Measurements from ENCODE around the gene PARP16.
A peak's percentile ranks its signal among the peaks of the same experiment; 100 is the strongest.

The PARP16 gene

DNA sequence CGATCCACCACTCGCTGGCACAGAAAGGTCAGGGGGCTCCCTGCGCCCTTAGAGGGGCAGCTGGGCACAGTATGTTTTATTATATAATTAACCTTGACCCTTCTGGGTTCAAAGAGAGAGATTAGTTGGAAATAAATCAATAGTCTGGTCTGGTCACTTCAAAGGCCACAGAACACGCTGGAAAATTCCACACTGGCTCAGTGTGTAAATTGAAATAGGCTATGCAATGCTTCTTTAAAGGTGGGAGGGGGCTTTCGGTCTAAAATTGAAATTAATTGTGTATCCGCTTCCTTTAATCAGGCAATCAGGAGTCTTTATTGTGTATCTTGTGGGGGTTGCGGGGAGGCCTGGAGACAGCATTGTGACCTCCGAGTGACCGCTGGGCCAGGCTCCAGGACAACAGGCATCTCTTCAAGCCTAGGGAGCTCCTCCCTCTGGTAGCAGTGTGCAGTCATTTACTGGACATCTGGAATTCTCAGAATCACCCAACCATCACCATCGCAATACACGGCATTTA is 25.8 kb upstream of the PARP16 start:
- DNase-seq (ENCODE audit: insufficient read length, low spot score) (no peak), FAIRE-seq (no peak)

DNA sequence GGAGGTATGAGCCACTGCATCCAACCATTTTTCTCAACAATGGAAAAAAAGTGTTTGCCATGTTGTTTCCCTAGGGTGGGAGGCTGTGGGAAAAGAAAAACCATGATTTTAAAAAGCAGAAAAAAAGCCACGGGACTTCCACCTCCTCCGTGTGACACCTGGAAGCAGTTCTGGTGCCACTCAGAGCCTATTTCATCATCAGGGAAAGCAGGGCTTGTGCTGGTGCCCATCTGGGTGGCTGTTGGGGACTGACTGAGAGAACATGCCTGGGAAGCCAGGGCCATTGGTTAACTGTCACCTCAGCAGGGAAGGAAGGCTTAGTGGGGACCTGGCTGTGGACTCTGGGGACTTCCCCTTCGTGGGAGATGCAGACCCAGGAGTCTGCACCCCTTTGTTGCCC is 25.1 kb upstream of the PARP16 start:
- DNase-seq (ENCODE audit: insufficient read length, low spot score) (no peak), FAIRE-seq (no peak)

DNA sequence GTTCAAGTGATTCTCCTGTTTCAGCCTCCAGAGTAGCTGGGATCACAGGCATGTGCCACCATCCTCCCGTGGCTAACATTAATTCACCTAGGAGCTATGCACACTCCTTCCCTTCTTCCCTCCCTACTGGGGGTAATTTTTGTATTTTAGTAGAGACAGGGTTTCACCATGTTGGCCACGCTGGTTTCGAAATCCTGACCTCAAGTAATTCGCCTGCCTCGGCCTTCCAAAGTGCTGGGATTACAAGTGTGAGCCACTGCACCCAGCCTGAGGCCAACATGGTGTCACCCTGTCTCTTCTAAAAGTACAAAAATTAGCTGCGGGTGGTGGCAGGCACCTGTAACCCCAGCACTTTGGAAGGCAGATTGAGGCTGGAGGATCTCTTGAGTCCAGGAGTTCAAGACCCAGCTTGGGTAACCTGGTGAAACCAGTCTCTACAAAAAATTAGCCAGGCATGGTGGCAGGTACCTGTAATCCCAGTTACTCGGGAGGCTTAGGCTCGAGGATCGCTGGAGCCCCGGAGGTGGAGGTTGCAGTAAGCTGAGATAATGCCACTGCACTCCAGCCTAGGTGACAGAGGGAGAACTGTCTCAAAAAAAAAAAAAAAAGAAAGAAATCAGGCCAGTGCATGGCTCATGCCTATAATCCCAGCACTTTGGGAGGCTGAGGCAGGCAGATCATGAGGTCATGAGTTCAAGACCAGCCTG is 23.9 kb upstream of the PARP16 start:
- DNase-seq (ENCODE audit: insufficient read length, low spot score) = no peak

GRCh38 chr15:65309882-65310418 is 23.3 kb upstream of the PARP16 start:
- no peak for DNase-seq (ENCODE audit: insufficient read length, low spot score)
- no peak for FAIRE-seq

More for the DNA sequence above, 23.9 kb upstream of the PARP16 start:
- no peak for FAIRE-seq

GRCh38 chr15:65307978-65308377 is 21.3 kb upstream of the PARP16 start:
- DNase-seq (ENCODE audit: insufficient read length, low spot score) (no peak), FAIRE-seq (no peak)

DNA sequence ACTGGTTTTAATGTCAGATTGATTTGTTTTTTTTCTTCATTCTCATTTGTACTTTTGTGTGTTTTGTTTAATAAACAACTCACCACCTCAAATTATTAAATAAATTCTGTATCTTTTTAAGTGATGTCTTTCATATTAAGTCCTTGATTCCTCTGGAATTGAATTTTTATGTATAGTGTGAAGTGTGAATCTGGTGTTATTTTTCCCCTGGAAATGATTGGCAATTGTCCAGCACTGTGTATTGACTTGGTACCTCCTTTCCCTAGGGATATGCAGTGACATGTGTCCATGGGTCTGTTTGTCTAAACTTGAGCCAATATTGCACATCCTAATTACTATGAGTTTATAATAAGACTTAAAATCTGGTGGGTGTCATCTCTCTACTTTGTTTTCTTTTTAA is 19.9 kb upstream of the PARP16 start:
- DNase-seq (ENCODE audit: insufficient read length, low spot score) (no peak), FAIRE-seq (no peak)

GRCh38 chr15:65305776-65306175 is 19.1 kb upstream of the PARP16 start:
- FAIRE-seq (no peak), DNase-seq (ENCODE audit: insufficient read length, low spot score) (no peak)

- DNase-seq (ENCODE audit: insufficient read length, low spot score) (no peak), FAIRE-seq (no peak)
Measured at GRCh38 chr15:65305150-65305758, 18.6 kb upstream of the PARP16 start.

DNA sequence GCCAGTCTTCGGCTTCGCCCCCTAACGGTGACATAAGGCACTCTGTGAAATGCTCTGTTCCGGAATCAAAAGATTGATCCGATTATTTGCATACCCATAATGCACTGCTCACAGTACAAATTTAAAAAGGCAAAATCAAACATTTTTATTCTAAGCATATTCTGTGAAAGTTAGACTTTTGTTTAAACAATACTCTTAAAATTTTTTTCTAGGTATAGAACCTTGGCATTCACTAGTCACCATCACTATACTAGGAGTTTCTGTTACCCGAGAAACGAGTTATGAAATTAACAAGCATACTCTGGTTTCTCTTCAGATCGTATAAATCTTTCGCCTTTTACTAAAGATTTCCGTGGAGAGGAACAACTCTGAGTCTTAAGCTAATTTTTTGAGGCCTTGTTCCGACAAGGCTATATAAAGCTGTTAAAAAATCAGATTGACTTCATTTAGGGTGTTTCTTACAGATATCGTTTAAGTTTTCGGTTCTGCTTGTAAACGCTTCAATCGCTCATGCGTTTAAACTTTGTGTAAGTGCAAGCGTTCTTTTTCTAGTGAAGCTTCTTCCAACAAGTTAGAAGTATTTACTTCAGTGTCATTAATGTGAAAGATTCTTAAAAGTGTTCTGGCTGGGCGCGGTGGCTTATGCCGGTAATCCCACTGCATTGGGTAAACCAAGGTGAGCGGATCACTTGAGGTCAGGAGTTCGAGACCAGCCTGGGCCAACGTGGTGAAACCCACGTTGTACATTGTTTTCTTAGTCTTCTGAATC is 17.9 kb upstream of the PARP16 start, which contains the start of gene RNU5B-1:
Gene RNU5B-1 (plus strand): TSS at position 297 of the 769 bp plus-strand sequence.
- FAIRE-seq (no peak), DNase-seq (ENCODE audit: insufficient read length, low spot score) (peak; percentile 82)

- FAIRE-seq (no peak), DNase-seq (ENCODE audit: insufficient read length, low spot score) (peak; percentile 46)
Measured at GRCh38 chr15:65303687-65304380, 17.2 kb upstream of the PARP16 start.

GRCh38 chr15:65302061-65302460 is 15.4 kb upstream of the PARP16 start:
- FAIRE-seq = no peak
- DNase-seq (ENCODE audit: insufficient read length, low spot score) = no peak

- FAIRE-seq = no peak
Measured at GRCh38 chr15:65300924-65301441, 14.3 kb upstream of the PARP16 start.

GRCh38 chr15:65298731-65299130 is 12.0 kb upstream of the PARP16 start:
- no peak for FAIRE-seq

More at GRCh38 chr15:65300924-65301441, 14.3 kb upstream of the PARP16 start:
- no peak for DNase-seq (ENCODE audit: insufficient read length, low spot score)

DNA sequence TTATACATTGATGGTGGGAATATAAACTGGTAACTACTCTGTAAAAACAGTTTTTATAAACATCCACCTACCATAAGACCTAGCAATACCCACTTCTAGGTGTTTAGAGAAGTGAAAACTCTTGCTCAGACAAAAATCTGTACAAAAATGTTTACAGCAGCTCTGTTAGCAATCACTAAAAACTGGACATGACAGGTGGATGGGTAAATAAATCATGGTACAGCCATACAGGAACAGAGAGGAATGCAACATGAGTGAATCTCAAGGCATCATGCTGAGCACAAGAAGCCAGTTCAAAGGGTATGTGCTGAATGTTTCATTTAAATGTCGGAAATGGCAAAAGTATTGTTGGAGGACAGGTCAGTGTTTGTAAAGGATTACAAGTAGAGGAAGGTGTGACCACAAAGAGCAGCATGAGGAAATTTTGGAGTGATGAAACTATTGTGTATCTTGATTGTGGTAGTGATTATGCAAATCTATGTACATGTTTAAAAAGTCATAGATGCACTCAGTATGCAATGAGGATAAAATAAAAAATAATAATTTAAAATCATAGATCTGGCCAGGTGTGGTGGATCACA is 6.3 kb upstream of the PARP16 start:
- FAIRE-seq = no peak
- no peak for DNase-seq (ENCODE audit: insufficient read length, low spot score)

More at GRCh38 chr15:65298731-65299130, 12.0 kb upstream of the PARP16 start:
- no peak for DNase-seq (ENCODE audit: insufficient read length, low spot score)

DNA sequence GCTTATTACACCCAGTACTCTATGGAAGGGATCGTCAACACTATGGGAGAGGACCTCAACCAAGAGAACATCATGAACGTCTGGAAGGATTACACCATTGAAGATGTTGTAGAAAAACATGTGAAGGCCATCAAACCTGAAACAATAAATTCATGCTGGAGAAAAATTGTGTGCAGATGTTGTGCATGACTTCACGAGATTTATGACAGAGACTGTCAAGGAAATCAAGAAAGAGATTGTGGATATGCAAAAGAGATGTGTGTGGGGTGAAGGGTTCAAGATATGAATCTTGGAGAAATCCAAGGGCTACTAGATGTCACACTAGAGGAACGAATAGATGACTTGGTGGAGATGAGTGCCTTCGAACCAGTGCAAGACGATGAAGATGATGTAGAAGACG is 3.5 kb upstream of the PARP16 start:
- DNase-seq (ENCODE audit: insufficient read length, low spot score) (no peak), FAIRE-seq (no peak)

GRCh38 chr15:65289261-65289854 is 2.7 kb upstream of the PARP16 start:
- DNase-seq (ENCODE audit: insufficient read length, low spot score) (no peak), FAIRE-seq (no peak)

DNA sequence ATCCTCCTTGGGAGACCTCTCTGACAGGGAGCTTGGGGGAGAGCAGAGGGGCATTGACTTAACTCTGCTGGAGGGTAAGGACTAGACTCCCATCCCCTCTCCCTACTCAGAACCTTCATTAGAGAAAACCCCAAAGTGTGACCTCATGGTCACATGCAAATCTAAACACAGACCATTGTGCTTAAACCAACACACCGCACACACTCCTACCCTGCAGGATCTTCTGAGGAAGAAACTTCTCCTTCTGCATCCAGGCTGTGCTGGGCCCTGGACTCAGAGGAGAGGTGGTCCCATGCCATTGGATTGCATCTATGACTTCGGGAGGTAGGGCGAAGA is 805 bp upstream of the PARP16 start:
- DNase-seq (ENCODE audit: insufficient read length, low spot score) (no peak), FAIRE-seq (no peak)

DNA sequence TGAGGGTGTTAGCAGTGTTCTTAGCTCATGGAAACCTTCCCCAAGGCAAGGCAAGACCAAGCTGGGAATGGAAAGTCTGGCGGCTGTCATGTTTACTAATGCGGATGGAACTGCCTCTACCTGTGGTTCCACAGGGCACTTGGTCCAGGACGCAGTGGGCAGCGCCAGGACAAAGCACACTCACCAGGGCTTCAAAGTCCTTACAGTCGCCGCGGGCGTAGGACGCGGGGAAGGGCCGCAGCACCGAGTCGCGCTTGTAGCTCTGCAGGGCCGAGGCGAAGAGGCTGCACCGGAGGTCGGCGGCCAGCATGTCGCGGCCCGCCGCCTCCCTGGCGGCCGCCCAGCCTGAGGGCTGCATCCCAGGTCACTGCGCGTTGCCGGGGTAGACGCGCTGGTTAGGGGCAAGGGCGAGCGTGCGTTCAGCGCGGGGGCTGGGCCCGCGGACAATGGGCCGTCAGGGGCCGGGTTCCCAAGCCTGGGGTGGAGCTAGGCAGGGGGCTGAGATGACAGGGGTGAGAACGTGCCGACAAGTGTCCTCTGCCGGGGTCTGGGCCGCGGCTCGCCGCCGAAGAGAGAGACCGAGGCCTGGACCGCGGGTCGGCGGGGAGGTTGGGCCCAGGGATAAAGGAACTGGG is 497 bp downstream of the PARP16 start:
- no peak for FAIRE-seq
- peak; percentile 32 for DNase-seq (ENCODE audit: insufficient read length, low spot score)
